CD4-positive, alpha-beta T cell treated with Interleukin-6 for 4 hours (primary cell): ENCODE measurements around the gene SERPINC1.
"Not testable (repeated sequence)": the region's sequence is repeated elsewhere in the genome, so short reads cannot be mapped to it uniquely, and the experiment has no call there.

Experiments used
- DNase-seq: peaks from one replicate; pipeline ENCODE4 v3.0.0-alpha.2; 2020; ENCODE audit warnings: mixed read lengths

The SERPINC1 gene

GRCh38 chr1:173862146-173862768 lies 54.9 kb downstream of the SERPINC1 start:
- DNase-seq: not testable (repeated sequence)

DNA sequence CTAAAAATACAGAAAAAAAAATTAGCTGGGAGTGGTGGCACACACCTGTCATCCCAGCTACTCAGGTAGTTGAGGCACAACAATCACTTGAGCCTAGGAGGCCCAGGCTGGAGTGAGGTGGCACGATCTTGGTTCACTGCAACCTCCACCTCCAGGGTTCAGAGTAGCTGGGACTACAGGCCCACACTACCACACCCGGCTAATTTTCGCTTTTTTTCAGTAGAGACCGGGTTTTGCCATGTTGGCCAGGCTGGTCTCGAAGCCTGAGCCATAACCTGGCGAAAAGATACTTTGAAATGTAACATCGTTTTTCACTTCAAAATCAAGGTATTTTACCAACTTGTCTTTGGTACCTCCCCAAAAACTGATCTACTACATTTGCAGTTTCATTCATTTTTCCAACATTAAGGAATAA lies 55.4 kb downstream of the SERPINC1 start:
- no peak for DNase-seq

DNA sequence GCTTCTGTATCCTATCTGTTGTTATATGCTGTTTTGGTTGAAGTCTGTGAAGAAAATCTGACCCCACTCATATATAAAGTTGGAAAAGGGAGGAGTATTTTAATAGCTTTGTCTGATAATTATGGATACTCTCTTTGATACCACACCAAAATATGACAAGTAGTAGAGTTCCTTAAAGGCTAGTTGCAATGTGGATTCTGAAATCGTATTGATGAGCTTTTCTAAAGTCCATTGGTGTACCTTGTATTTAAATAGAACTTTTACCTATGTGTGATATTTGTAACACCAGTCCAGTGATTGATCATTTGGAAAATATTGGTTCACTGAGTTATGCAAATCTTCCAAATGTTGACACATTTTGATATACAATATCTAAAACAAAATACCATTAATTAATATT lies 57.1 kb downstream of the SERPINC1 start:
- no peak for DNase-seq

DNA sequence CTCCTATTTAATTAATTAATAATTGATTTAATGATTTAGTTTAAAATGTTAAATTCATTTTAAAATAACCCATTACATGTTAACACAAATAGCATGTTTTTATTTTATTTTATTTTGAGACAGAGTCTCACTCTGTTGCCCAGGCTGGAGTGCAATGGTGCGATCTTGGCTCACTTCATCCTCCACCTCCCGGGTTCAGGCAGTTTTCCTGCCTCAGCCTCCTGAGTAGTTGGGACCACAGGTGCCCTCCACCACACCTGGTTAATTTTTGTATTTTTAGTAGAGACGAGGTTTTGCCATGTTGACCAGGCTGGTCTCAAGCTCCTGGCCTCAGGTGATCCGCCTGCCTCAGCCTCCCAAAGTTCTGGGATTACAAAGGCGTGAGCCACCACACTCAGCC lies 57.6 kb downstream of the SERPINC1 start:
- DNase-seq: not testable (repeated sequence)

DNA sequence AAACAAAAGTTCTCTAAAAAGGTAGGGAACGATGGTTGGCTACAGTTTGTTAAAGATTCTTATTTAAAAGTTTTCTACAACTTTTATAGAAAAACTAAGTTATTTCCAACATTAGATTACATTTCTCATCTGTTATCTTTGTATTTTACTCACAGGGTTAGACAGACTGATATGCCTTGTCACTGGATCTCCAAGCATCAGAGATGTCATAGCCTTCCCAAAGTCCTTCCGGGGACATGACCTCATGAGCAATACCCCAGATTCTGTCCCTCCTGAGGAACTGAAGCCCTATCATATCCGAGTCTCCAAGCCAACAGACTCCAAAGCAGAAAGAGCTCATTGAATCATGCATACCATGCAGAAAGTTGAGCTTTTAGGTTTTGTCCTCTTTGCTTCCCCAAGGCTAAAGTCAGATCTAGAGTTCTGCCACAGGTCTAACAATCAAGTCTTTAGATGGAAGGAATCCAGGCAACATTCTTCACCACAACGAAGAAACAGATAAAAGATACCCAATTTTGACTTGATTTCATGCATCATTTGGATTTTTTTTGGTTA lies 59.7 kb downstream of the SERPINC1 start:
- no peak for DNase-seq

- DNase-seq: no peak
Measured at GRCh38 chr1:173856903-173857302, 60.2 kb downstream of the SERPINC1 start.

DNA sequence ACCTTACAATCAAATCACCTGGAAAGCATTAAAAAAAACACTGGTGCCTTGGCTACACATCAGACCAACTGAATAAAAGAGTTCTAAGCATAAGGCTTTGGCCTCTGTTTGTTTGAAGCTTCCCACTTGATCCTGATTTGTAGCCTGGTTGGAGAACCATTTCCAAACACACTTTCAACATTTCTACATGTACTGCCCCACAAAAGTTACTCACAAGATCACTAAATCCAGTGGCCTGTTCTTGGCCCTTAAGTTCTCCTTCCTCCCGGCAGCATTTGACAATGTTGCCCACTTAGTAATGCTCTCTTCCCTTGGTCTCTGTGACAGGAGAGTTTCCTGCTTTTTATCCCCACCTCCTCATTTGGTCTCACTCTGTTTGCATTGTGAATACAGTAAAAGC lies 61.1 kb downstream of the SERPINC1 start:
- no peak for DNase-seq
